ENCODE measurements around the gene TAF11L4.
"Not testable (repeated sequence)": the region's sequence is repeated elsewhere in the genome, so short reads cannot be mapped to it uniquely, and the experiment has no call there.

GRCh38 chr5:17497931-17498330 lies 23.7 kb upstream of the TAF11L4 start, which contains the start of gene TAF11L2:
- TF ChIP-seq MLX (CRISPR knock-in tag; IDR thresholded peaks at IDR 0.05); NR3C1 (CRISPR knock-in tag; conservative IDR thresholded peaks at IDR 0.05; ENCODE audit: low read depth): not testable (repeated sequence)

Measured in WTC11 (cell line).